NB4 (cell line): ENCODE measurements around the gene CRB1.

Source experiments
- DNase-seq: peaks from one replicate; pipeline ENCODE4 v3.0.0; 2010; ENCODE audit warnings: low read depth
- H3K4me3 ChIP-seq: one replicate; pipeline ENCODE4 v1.5.1; 2011; ENCODE audit warnings: mild to moderate bottlenecking, low read depth, low read length, moderate library complexity
- MYC ChIP-seq: IDR thresholded peaks from 2 replicates; pipeline ENCODE4 v1.6.1; 2011; ENCODE audit warnings: low read depth, low read length
- POLR2A ChIP-seq: IDR thresholded peaks from 2 replicates; pipeline ENCODE4 v1.6.1; 2011; ENCODE audit warnings: mild to moderate bottlenecking; ENCODE audit not compliant: insufficient read length; ENCODE audit errors: extremely low read depth
- TF ChIP-seq, protein P1 (sequence below): IDR thresholded peaks from 2 replicates; pipeline ENCODE4 v1.6.1; 2011; ENCODE audit warnings: low read depth, low read length
- TF ChIP-seq, protein P2 (sequence below): IDR thresholded peaks from one replicate; pipeline ENCODE4 v1.5.1; 2012; ENCODE audit warnings: low read depth, low read length

CRB1 gene

DNA sequence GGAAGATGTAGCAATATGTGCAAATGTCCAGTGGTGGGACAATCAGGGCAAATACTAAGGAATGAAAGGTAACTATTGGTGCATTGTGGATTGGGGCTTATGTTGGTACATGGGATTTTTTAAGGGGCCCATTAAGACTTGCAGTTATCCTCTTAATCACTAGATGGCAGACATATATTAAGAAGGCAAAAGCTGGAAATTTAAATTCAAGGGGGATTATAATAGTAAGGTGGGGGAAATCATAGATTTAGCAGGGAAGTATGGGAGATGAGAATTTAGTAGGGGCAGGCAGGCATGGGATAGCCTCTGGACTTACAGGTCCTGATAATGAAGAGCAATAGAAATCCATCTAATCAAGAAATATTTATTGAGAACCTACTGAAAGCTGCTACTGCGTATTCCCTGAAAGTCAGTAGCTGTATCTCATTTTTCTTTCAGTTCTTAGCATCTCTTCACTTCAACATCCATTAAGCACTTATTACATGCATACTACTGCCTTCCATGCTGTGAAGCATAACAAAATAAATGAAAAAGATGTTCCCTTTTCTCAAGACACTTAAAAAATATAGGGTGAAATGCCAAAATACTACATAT lies 251.8 kb downstream of the CRB1 start:
- peak; percentile 24 for DNase-seq
- TF ChIP-seq, protein P1, sequence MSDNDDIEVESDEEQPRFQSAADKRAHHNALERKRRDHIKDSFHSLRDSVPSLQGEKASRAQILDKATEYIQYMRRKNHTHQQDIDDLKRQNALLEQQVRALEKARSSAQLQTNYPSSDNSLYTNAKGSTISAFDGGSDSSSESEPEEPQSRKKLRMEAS, result no peak
- TF ChIP-seq MYC, result no peak
- TF ChIP-seq POLR2A, result no peak
- TF ChIP-seq, protein P2, sequence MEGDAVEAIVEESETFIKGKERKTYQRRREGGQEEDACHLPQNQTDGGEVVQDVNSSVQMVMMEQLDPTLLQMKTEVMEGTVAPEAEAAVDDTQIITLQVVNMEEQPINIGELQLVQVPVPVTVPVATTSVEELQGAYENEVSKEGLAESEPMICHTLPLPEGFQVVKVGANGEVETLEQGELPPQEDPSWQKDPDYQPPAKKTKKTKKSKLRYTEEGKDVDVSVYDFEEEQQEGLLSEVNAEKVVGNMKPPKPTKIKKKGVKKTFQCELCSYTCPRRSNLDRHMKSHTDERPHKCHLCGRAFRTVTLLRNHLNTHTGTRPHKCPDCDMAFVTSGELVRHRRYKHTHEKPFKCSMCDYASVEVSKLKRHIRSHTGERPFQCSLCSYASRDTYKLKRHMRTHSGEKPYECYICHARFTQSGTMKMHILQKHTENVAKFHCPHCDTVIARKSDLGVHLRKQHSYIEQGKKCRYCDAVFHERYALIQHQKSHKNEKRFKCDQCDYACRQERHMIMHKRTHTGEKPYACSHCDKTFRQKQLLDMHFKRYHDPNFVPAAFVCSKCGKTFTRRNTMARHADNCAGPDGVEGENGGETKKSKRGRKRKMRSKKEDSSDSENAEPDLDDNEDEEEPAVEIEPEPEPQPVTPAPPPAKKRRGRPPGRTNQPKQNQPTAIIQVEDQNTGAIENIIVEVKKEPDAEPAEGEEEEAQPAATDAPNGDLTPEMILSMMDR, result peak; percentile 22
- H3K4me3 ChIP-seq, result no peak overlapping the region

DNA sequence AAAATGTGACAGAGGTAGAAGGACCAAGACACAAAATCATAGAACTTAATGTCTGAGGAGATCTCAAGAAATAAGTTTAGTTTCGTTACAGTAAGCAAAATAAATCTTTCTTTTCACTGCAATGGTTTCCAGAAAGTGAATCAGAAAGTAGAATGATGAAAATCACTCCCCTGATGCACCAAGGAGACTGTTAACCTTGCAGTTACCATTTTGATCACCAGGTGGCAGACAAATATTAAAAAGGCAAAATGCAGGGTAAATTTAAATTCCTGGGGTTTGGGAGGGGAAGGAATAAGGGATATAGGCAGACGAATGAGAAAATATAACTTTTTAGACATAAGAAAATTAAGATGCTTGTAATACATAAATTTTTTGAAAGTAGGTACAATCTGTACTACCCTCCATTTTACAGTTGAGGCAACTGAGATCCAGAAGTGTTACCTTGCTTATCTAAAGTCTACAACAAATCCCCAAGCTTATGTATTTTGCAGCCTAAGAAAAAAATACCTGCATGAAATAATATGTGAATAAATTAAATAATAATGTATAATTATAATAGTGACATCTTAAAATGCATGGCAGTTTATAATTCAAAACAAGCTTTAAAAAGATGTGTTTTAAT lies 253.2 kb downstream of the CRB1 start:
- H3K4me3 ChIP-seq, result no peak overlapping the region
- TF ChIP-seq POLR2A, result no peak
- TF ChIP-seq, protein P2, result peak; percentile 68
- DNase-seq, result peak; percentile 45

DNA sequence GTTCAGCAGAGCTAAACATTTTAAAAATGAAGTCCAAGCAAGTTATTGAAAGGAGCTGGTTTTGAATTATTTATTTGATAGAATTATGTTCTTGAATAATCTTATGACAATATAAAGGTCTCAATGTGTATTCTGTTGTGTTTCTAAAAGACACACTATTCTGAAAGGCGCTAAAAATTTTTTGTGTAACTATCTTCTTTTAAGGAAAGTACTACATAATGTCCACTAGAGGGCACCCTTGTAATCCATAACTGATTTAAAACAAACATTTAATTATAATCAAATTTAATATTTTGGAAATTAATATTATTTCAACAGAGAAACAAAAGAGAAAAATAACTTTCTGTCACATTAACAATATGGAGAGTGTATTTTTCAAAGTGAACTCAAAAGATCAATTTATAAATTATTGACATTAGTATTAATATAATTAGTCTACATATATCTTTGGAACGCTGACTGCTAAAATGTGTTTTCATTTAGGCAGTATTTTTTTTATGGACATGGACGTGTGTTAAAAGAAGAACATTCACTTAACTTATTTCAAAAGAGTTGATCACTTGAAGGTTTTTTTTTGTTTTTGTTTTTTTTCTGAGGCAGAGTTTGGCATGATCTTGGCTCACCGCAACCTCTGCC lies 258.8 kb downstream of the CRB1 start:
- TF ChIP-seq, protein P2, result no peak
- TF ChIP-seq, protein P1, result no peak
- TF ChIP-seq MYC (no peak), POLR2A (no peak)
- H3K4me3 ChIP-seq, result no peak overlapping the region
- DNase-seq, result peak; percentile 49
